Measurements from ENCODE around the gene EP400. TPM values are rescaled to one million over a fixed set of nuclear protein-coding genes. Genes with fewer than 3 reads are reported as not detected.
"Not testable (repeated sequence)": the region's sequence is repeated elsewhere in the genome, so short reads cannot be mapped to it uniquely, and the experiment has no call there.

The EP400 gene
- total RNA-seq, 2 donors from 2014 or later, result 51.7 to 52.3 TPM

- no peak for ATAC-seq (replicated peaks in 1 of 2)
- H3K9me3 Mint-ChIP-seq, result no peaks in the 10 kb centered on the region
- H3K27me3 Mint-ChIP-seq (ENCODE audit: low read depth), result no peaks in the 10 kb centered on the region
- no peaks in the 10 kb centered on the region for H3K4me1 Mint-ChIP-seq (ENCODE audit: low read depth)
- peak overlapping the region; percentile 46 for H3K27ac Mint-ChIP-seq
- H3K36me3 Mint-ChIP-seq (ENCODE audit: insufficient read depth in 2 of 2), result peaks cover 3 to 20% of the 10 kb centered on the region in 2 donors
- DNase-seq, result no peak
- no peak overlapping the region for H3K4me3 Mint-ChIP-seq
Observed at GRCh38 chr12:132043216-132043615, 93.5 kb downstream of the EP400 start.

GRCh38 chr12:132043770-132044467 is 94.2 kb downstream of the EP400 start:
- peaks cover 2 to 16% of the 10 kb centered on the region in 2 donors for H3K36me3 Mint-ChIP-seq (ENCODE audit: insufficient read depth in 2 of 2)
- no peaks in the 10 kb centered on the region for H3K9me3 Mint-ChIP-seq
- no peak overlapping the region for H3K4me3 Mint-ChIP-seq
- peak overlapping the region; percentile 46 for H3K27ac Mint-ChIP-seq
- no peak for DNase-seq
- H3K27me3 Mint-ChIP-seq (ENCODE audit: low read depth), result no peaks in the 10 kb centered on the region
- H3K4me1 Mint-ChIP-seq (ENCODE audit: low read depth), result no peaks in the 10 kb centered on the region
- ATAC-seq (replicated peaks in 1 of 2), result no peak

DNA sequence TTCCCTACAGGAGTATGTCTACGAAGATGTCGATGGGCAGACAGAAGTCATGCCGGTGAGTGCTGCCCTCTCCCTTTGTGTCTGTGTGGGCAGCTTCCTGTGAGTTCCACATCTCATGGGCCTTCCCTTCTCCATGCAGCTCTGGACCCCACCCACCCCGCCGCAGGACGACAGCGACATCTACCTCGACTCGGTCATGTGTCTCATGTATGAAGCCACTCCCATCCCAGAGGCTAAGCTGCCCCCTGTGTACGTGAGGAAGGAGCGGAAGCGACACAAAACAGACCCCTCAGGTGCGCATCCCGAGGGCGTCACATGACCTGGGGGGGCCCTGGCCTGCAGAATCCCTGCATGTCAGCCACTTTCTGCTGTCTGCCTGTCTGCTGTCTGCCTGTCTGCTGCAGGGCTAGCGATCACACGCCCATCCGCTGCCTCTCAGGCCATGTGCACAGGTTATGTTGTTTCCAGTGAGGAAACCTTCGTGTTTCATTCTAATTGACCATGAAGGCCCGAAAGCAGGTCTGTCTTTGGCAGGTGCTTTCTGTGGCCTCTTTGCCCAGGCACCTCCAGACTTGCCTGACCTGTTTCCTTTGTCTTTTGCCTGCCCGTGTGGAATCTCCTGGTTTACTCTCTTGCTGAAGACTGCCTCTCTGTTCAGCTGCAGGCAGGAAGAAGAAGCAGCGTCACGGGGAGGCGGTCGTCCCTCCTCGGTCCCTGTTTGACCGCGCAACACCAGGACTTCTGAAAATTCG is 95.1 kb downstream of the EP400 start:
- no peak for DNase-seq
- no peaks in the 10 kb centered on the region for H3K27me3 Mint-ChIP-seq (ENCODE audit: low read depth)
- H3K4me1 Mint-ChIP-seq (ENCODE audit: low read depth), result no peaks in the 10 kb centered on the region
- no peak for ATAC-seq (replicated peaks in 1 of 2)
- no peak overlapping the region for H3K27ac Mint-ChIP-seq
- H3K4me3 Mint-ChIP-seq, result no peak overlapping the region
- no peaks in the 10 kb centered on the region for H3K9me3 Mint-ChIP-seq
- peaks cover 2 to 12% of the 10 kb centered on the region in 2 donors for H3K36me3 Mint-ChIP-seq (ENCODE audit: insufficient read depth in 2 of 2)

DNA sequence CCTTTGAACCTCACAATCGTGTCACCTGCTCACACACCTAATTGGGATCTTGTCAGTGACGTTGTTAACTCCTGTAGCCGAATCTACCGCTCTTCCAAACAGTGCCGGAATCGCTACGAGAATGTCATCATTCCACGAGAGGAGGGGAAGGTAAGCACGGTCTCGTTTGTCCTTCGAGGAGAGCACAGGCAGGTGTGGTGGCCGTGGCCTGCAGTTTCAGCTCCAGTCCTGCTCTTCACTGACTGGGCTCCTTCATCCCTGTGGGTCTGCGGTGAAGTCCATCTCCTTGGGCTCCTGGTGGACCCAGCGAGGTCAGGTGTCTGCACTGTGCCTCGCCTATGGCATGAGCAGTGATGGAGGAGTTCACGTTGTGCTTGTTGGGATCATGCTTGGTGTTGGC is 96.0 kb downstream of the EP400 start:
- Mint-ChIP-seq H3K4me1 (ENCODE audit: low read depth) (no peaks in the 10 kb centered on the region), H3K36me3 (ENCODE audit: insufficient read depth in 2 of 2) (peaks cover 4 to 19% of the 10 kb centered on the region in 2 donors), H3K4me3 (no peak overlapping the region), H3K27me3 (ENCODE audit: low read depth) (no peaks in the 10 kb centered on the region), H3K27ac (no peak overlapping the region), H3K9me3 (no peaks in the 10 kb centered on the region)
- no peak for ATAC-seq (replicated peaks in 1 of 2)
- no peak for DNase-seq

DNA sequence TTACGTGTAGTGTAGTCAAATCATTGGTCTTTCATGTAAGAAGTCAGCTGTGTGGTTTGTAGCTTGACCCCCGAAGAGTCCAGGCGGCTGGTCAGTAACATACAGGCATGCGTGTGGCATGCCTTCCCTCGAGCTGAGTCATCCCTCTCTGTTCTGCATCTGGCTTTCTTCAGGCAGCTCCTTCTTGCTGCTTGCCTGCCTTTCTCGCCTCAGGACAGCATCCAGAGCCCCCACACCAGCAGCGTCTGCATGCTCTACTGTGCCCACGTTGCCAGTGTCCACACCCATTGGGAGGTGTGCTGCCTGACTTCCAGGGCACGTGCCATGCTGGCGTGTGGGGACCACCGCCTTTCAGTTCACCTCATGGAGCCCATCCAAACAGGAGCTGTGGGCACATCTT is 96.8 kb downstream of the EP400 start:
- no peaks in the 10 kb centered on the region for H3K4me1 Mint-ChIP-seq (ENCODE audit: low read depth)
- no peak for ATAC-seq (replicated peaks in 1 of 2)
- no peaks in the 10 kb centered on the region for H3K9me3 Mint-ChIP-seq
- H3K27me3 Mint-ChIP-seq (ENCODE audit: low read depth), result no peaks in the 10 kb centered on the region
- no peak overlapping the region for H3K4me3 Mint-ChIP-seq
- H3K27ac Mint-ChIP-seq, result no peak overlapping the region
- H3K36me3 Mint-ChIP-seq (ENCODE audit: insufficient read depth in 2 of 2), result peaks cover 7 to 20% of the 10 kb centered on the region in 2 donors
- no peak for DNase-seq

DNA sequence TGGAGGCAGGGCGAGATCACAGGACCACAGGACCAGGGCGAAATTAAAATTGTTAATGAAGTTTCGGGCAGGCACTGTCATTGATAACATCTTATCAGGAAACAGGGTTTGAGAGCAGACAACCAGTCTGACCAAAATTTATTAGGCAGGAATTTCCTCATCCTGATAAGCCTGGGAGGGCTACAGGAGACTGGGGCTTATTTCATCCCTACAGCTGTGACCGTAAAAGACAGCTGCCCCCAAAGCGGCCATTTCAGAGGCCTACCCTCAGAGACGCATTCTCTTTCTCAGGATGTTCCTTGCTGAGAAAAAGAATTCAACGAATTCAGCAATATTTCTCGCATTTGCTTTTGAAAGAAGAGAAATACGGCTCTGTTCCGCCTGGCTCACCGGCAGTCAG is 97.9 kb downstream of the EP400 start:
- not testable (repeated sequence) for DNase-seq; H3K27ac Mint-ChIP-seq; H3K4me1 Mint-ChIP-seq (ENCODE audit: low read depth); H3K4me3 Mint-ChIP-seq; H3K9me3 Mint-ChIP-seq; H3K27me3 Mint-ChIP-seq (ENCODE audit: low read depth); ATAC-seq (replicated peaks in 1 of 2)
- H3K36me3 Mint-ChIP-seq (ENCODE audit: insufficient read depth in 2 of 2), result peaks cover 7 to 21% of the 10 kb centered on the region in 2 donors

DNA sequence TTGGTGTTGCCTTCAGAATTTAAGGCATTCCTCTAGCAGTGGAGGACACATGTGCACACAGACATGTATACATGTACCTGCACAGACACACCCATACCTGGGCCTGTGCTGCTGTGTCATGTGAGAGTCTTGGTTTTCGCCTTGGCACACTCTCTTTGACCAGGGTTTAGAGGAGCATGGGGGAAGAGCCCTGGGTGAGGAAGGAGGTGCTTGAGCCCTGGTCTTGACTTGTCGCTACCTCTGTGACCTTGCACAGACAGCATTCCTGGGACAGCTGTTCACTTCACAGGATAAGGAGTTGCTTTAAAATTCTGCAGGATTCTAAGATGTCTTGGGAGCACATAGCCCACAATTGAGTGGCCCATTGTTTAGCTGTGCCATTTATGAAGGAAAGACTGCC is 99.7 kb downstream of the EP400 start:
- Mint-ChIP-seq H3K36me3 (ENCODE audit: insufficient read depth in 2 of 2) (peaks cover 5 to 21% of the 10 kb centered on the region in 2 donors), H3K9me3 (no peaks in the 10 kb centered on the region), H3K4me1 (ENCODE audit: low read depth) (no peaks in the 10 kb centered on the region), H3K27me3 (ENCODE audit: low read depth) (no peaks in the 10 kb centered on the region), H3K4me3 (no peak overlapping the region), H3K27ac (no peak overlapping the region)
- no peak for DNase-seq
- no peak for ATAC-seq (replicated peaks in 1 of 2)

DNA sequence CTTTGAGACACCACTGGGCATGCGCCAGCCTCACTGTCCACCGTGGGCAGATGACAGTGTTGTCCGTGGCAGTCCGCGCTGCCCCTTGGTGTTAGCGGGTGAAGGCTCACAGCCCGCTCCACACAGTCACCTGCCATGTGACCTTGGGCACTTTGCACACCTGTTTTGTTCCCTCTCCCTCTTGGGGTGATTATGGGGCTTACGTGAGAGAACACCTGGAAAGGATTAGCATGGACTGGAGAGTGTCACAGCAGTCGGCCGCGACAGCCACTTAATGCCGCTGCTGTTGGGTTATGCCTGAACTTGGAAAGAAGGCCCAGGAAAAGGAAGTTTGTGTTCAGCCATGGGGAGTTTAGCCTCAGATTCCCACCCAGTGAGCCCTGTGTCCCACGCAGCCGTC is 100.1 kb downstream of the EP400 start:
- DNase-seq (no peak), ATAC-seq (replicated peaks in 1 of 2) (no peak)
- H3K9me3 Mint-ChIP-seq, result no peaks in the 10 kb centered on the region
- H3K4me1 Mint-ChIP-seq (ENCODE audit: low read depth), result no peaks in the 10 kb centered on the region
- no peak overlapping the region for H3K27ac Mint-ChIP-seq
- peaks cover 5 to 25% of the 10 kb centered on the region in 2 donors for H3K36me3 Mint-ChIP-seq (ENCODE audit: insufficient read depth in 2 of 2)
- H3K4me3 Mint-ChIP-seq, result no peak overlapping the region
- no peaks in the 10 kb centered on the region for H3K27me3 Mint-ChIP-seq (ENCODE audit: low read depth)

GRCh38 chr12:132051718-132052117 is 102.0 kb downstream of the EP400 start:
- ATAC-seq (replicated peaks in 1 of 2), result not testable (repeated sequence)

GRCh38 chr12:132052196-132052932 is 102.6 kb downstream of the EP400 start:
- Mint-ChIP-seq H3K9me3 (no peaks in the 10 kb centered on the region), H3K27ac (no peak overlapping the region), H3K27me3 (ENCODE audit: low read depth) (no peaks in the 10 kb centered on the region), H3K4me1 (ENCODE audit: low read depth) (no peaks in the 10 kb centered on the region), H3K36me3 (ENCODE audit: insufficient read depth in 2 of 2) (peaks cover 9 to 24% of the 10 kb centered on the region in 2 donors), H3K4me3 (no peak overlapping the region)
- ATAC-seq (replicated peaks in 1 of 2), result no peak
- DNase-seq, result no peak

More at GRCh38 chr12:132051718-132052117, 102.0 kb downstream of the EP400 start:
- not testable (repeated sequence) for H3K27ac Mint-ChIP-seq; DNase-seq; H3K9me3 Mint-ChIP-seq; H3K4me3 Mint-ChIP-seq; H3K27me3 Mint-ChIP-seq (ENCODE audit: low read depth); H3K4me1 Mint-ChIP-seq (ENCODE audit: low read depth)
- H3K36me3 Mint-ChIP-seq (ENCODE audit: insufficient read depth in 2 of 2), result peaks cover 9 to 25% of the 10 kb centered on the region in 2 donors

- Mint-ChIP-seq H3K36me3 (ENCODE audit: insufficient read depth in 2 of 2) (peaks cover 9 to 30% of the 10 kb centered on the region in 2 donors), H3K27me3 (ENCODE audit: low read depth) (no peaks in the 10 kb centered on the region), H3K9me3 (no peaks in the 10 kb centered on the region), H3K27ac (no peak overlapping the region), H3K4me3 (no peak overlapping the region), H3K4me1 (ENCODE audit: low read depth) (no peaks in the 10 kb centered on the region)
- DNase-seq (no peak), ATAC-seq (replicated peaks in 1 of 2) (no peak)
Observed at GRCh38 chr12:132053338-132054330, 103.9 kb downstream of the EP400 start.

- Mint-ChIP-seq H3K36me3 (ENCODE audit: insufficient read depth in 2 of 2) (peaks cover 9 to 32% of the 10 kb centered on the region in 2 donors), H3K9me3 (no peaks in the 10 kb centered on the region)
- DNase-seq, result no peak
Observed at GRCh38 chr12:132054983-132055382, 105.2 kb downstream of the EP400 start.

More at GRCh38 chr12:132054983-132055382, 105.2 kb downstream of the EP400 start:
- peak overlapping the region; percentile 47 for H3K27ac Mint-ChIP-seq
- no peak overlapping the region for H3K4me3 Mint-ChIP-seq
- no peak for ATAC-seq (replicated peaks in 1 of 2)
- H3K4me1 Mint-ChIP-seq (ENCODE audit: low read depth), result no peaks in the 10 kb centered on the region
- H3K27me3 Mint-ChIP-seq (ENCODE audit: low read depth), result no peaks in the 10 kb centered on the region
